NCI-H510A (cell line): ENCODE measurements around the gene TMEM221.

Source experiments
- DNase-seq: peaks from one replicate; lab custom pipeline; 2025; lab: John Stamatoyannopoulos, UW

The TMEM221 gene

DNA sequence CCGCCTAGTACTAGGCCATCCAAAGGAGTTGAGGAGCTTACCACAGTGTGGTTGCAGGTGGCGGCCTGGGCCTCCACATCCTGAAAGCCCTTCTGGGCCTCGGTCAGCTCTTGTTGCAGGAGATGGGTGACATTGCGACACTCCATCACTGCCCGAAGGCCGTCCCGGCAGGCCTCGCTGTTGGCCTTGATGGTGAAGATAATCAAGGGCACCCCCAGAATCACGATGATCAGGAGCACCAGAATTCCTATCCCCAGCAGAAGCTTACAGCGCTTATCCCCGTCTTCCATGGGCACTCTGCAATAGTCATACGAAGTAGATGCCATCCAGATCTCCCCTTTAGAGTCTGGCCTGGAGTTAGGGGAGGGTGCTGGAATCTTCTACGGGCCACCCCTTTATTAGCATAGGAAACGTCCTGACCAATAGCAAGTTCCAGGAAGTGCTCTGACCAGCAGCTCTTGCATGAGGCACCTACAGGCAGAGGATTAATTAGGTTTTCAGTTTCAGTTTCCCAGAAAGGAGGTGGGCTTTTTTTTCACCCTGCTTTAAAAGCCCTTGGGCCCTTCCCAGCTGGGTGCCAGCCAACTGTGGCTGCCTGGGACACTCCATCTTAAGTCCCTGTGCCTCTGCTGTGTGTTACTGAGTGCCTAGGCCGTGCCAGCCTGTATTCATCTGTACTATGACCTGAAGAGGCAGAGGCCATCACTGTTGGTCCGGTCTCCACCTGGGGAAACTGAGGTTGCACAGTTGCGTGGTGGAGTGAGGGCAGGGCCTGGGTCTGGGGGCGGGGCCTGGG, 43.0 kb downstream of the TMEM221 start, which contains the start of gene BST2:
Gene BST2, minus strand, starts transcription at position 381 of the 796 bp plus-strand sequence. Its CDS starts 55 bp downstream, at position 326.
- DNase-seq = no peak

DNA sequence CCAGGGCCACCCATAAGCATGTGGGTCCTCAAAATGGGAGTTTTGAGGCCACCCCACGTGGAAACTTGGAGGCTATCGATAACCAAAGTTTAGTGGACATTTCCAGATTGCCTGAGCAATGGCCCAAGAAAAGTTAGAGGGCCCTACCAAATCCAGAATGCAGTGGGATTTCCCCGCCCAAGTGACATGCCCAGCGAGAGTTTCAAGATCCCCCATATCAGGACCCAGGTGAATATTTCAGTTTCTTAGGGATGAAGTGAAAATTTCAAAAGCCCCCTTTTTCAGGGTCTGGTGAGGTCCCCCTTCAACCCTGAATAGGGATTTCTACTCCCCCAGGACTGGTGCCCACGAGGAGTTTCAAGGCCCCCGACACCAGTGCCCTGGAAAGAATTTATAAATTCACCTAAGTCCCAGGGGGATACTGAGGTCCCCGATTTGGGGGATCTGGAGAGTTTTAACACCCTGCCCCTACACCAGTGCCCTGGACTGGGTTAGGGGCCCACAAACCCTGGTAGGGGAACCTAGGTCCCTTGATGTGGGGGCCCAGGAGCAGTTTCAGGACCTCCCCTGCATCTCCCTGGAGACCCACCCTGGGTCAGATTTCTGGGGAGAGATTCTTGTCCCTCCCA, 43.7 kb downstream of the TMEM221 start:
- no peak for DNase-seq

DNA sequence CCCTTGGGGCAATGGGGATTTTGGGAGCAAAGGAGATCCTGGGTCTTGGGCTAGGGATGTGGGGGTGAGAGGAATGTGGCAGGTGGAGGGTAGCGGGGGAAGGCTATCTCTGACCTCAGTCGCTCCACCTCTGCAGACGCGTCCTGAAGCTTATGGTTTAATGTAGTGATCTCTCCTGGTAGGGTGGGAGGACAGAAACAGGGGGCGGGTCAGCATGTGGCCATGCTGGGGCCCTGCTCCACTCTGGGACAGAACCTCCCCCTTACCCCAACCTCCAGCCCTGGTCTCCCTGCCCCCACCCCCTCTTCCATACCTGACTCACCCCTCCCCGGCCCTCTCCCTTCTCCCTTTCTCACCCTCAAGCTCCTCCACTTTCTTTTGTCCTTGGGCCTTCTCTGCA, 44.5 kb downstream of the TMEM221 start:
- no peak for DNase-seq

DNA sequence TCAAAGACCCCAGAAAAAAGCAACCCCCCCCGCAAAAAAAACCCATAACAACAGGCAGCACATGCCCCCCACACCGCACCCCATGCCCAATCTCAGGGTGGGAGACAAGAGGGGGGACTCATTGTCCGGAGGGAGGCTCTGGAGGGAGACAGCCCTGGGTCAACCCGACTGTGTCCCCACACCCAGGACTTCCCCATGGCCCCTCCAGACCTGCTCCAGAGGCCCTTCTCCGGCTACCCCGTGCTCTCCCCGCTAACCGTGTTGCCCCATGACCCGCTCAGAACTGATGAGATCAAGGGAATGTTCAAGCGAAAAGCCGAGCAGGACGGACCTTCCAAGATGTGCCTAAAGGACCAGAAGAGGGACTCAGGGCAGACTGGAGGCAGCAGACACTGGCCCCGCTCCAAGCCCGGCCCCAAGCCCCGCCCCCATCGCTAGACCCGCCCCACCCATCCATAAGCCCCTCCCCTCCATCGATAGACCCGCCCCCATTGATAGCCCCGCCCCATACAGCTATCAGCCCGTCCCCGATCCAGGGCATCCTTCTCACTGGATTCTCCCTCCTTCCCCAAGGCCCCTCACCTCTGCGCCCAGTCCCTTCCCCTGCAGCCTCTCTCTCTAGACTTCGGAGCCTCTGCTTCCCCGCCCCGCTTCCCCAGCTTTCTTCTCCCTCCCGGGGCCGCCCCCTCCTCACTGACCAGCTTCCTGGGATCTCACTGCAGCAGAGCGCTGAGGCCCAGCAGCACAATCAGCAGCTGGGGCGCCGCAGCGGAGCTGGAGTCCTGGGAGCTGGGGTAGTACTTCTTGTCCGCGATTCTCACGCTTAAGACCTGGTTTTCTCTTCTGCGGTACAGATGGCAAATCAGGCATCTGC, 45.2 kb downstream of the TMEM221 start:
- no peak for DNase-seq

DNA sequence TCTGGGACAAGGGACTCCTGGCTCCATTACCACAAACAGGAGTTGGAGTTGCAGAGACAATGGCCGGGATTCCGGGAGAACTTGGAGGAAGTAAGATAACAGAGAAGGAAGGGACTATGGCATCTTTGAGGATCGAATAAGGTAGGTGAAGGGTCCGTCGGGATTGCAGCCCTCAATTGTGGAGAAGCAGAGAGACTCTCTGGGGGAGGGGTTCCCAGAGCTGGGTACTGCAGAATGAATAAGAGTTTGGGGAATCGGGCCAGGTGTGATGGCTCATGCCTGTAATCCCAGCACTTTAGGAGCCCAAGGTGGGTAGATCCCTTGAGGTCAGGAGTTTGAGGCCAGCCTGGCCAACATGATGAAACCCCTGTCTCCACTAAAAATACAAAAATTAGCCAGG, 46.8 kb downstream of the TMEM221 start:
- DNase-seq = no peak

DNA sequence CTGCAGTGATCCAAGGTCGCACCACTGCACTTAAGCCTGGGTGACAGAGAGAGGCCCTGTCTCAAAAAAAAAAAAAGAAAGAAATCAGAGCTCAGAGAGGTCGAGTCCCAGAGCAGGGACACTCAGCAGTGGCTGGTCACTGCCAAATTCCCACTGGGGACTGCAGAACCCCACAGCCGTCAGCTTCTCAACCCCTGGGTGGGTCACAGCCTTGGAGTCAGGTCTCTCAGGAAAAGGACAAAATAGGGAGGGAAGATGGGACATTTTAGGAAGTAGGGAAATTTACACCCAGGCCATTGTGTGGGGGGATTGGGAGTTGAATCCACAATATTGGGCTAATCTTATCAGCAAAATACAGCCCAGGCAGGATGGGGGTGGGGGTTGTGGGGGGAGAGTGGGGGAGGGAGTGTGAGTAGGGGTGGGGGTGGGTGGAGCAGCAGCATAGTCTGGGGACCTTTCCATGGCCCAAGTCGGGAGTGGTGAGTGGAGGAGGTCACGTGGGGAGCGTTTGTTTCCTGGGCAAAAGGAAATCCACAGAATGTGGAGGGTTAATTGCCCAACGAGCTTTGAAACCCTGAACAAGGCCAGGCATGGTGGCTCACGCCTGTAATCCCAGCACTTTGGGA, 49.5 kb downstream of the TMEM221 start:
- no peak for DNase-seq

DNA sequence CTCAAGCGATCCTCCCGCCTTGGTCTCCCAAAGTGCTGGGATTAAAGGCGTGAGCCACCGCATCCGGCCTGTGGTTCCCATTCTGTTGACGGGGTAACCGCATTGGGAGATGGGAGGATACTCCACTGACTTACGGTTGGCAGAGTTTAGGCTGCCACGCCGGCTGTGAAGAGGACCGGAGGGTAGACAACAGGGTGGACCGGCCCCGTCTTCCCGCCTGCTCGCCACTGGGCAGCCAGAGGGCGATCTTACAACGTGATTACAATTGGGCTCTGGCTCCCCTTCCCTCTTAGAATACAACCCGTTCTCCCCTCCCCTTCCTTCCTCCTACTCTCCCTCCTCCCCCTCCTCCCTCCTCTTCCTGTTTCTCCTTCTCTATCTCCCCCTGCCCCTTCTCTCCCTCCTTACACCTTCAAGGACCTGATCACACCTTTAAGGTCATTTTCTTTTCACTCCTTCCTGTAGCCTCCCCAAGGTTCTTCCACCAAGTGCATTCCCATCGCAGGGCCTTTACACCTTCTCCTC, 53.5 kb downstream of the TMEM221 start:
- DNase-seq = peak; percentile 48

DNA sequence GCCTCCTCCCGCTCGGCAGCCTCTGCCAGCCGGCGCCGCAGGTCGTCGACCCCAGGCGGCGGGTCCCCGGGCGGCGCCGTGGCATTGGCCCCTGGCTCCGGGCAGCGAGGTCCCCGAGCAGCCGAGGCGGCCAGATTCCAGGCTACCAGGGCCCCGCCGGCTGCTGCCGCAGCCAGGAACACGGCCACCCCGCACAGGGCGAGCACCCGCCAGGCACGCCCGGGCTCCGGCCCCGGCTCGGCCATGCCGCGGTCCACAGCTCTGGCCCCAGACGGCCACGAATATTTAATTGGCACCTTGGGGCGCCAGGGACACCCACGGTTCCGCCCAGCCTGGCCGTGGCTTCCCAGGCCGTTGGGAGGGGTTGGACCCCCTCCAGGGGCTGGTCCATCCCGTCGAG, 54.6 kb downstream of the TMEM221 start, which contains the start of gene CCDC194:
Gene CCDC194, minus strand, starts transcription at position 283 of the 400 bp plus-strand sequence. Its CDS starts 38 bp downstream, at position 245.
- no peak for DNase-seq

DNA sequence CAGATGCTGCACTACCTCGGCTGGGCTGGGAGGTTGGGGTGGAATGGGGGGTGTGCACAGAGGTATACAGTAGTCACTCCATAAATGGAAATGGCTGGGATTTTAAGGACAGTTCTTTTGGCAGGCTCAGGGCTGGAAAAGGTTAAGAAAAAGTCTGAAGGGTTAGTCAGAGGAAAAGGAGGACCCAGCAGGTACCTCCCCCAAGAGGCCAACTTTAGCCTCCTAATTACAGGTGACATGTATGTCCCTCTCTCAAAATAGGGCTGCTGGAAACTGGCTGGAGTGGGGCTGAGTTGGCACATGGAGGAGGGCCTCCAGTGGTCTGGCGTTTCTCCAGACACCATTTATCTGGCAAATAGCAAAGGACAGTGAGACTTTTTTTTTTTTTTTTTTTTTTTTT, 55.5 kb downstream of the TMEM221 start:
- DNase-seq = no peak

DNA sequence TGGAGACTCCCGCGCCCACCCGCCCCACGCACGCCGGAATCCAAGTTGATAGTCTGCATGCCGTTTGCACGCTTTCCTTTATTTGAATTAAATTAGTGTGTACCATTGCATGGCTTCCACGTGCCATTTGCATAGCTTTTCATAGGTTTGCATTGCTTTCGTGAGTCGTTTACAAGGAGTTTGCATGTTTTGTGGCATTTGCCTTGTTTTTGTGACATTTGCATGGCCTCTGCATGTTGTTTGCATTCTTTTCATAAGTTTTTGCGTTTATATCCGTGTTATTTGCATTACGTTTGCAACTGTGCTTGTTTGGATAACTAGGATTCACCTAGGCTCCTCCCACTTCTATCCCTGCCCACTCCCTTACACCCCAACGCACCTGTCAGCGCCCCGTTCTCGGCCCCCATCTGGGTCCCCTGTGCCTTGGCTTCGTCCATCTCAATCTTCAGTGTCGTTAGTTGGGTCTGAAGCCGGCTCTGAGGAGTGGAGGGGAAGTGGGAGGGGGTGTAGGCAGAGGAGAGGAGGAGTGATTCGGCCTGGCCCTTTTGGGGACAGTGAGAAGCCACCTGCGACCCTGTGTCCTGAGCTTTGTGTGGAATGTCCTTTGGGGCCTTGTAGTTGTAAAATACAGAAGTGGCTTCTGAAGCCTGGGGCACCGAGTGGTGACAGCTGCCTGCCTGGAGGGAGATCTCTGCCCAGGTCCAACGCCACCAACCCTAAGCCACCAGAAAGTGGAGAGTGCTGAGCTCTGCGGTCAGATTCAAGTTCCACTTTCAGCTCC, 56.9 kb downstream of the TMEM221 start:
- DNase-seq = no peak

DNA sequence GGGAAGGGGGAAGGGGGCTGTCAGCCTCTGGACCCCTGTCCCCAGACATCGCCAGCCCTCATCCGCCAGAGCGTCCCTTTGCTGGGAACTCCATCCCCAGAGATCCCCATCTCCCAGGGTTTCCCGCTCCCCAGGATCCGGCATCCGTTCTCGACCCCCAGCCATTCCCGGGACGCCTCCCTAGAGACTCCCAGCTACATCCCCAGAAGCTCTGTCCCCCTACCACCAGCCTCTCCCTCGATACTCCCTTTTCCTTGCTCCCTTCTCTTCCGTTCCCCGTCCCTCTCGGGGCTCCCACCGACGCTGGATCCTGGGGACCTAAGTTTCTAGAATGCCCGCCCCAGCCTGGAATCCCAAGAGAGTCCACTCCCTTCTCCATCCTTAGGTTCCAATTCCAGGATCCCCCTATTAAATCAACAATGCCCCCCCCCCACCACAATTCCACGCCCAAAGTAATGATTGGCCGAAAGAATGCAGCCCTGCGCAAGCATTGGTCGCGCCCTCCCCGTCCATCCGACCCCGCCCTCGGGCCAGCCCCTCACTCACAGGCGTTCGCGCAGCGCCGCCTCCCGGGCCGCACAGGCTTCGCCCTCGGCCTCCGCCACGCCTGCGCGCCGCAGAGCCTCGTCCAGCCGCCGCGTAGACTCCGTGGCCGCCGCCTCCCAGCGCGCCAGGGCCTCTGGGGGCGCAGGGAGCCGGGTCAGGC, 57.6 kb downstream of the TMEM221 start:
- peak; percentile 82 for DNase-seq

DNA sequence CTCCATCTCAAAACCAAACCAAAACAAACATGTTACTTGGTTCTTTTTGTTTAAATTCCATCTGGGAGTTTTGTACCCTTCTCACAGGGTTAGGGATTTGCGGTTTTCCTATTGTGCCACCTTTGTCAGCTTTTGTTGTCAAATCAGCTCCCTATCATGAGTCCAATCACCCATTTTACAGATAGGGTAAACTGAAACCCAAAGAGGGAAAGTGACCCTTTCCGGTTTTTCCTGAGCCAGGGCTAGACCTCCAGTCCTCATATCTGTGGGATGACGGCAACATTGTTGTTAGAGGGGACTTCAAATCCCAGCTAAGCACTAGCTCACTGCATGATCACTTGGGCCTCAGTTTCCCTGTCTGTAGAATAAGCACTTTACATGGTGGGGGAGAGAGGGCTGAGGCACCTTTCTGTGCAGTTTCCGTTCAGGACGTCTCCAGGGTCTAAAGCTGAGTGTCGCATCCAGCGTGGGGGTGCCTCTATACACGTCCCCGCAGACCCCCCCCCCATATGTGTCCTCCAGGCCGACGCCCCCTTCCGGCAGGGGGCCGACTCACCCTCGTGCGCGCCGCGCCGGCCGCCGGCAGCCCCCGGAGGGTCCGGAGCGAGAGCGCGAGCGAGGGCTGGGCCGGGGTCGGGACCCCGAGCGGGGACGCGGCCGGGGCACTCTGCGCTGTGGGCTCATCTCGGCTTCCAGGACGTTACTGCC, 58.4 kb downstream of the TMEM221 start:
- DNase-seq = no peak

DNA sequence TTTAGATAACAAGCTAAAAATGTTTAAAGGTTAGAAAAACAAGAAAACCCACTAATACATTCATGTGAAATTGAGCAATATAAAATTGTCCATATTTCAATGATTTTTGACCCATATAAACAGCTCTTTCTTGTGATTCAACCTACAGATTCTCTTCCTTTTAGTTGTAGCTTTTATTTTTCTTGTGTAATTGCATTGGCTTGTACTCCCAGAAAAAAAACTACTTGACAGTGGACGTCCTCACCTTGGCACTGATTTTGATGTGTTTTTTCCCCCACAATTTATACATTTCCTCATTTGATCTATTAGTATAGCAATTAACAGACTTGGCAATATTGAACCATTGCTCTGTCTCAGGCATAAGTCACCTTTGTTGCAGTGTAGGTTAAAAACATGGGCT, 59.2 kb downstream of the TMEM221 start:
- DNase-seq = no peak

DNA sequence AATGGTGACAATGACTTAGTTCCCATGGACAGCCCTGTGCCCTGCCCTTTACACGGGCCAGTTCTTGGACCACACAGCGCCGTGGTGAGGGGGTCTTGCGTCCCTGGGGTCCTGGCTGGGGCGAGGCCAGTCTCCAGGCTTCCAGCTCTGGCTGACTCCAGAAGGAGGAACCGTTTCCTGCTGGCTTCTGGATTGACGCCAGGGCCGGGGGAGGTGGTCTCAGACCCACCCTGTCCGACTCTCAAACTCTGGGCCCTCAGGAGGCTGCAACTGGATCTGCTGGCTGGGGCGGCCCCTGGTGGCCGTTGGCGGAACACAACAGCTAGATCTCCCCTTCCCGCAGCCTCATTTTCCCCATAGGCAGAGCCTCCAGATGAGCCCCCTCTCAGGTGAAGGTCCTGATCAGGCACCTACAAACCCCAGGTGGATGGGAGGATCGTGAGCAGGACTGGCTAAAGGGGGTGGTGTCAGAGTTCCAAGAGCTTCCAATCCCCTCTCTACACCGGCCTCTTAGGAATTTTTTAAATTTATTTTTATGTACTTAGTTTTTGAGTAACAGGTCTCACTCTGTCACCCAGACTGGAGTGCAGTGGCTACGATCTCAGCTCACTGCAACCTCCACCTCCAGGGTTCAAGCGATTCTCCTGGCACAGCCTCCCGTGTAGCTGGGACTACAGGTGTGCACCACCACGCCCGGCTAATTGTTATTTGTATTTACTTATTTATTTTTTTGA, 62.4 kb downstream of the TMEM221 start:
- DNase-seq = no peak
